ENCODE measurements around the gene BORCS5.

Gene BORCS5

DNA sequence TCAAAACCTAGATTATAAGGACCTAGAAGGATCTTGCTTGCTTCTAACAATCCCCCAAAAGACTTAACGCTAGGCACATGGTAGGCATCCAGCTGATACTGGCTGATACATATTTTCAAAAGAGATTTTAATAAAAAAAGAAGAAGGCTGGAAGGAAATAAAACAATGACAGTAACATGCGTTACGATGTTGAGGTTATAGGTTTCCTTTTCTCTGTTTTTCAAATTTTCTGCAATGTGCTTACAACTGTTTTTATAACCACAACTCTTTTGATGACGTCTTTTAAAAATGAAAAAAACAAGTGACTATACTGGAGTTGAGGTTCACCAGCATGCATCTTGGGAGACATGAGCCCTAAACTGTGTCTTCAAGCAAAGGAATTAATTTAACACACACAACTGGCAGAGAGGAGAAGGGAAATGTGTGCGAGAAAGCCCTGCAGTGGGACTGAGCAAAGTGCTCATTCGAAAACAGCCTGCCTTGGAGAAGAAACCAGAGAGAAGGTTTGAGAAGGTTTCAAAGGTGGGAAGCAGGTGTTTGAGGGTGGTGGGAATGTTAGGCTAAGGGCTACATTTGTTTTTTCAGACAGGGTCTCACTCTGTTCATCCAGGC, 125.4 kb downstream of the BORCS5 start:
- no peak for ATAC-seq

DNA sequence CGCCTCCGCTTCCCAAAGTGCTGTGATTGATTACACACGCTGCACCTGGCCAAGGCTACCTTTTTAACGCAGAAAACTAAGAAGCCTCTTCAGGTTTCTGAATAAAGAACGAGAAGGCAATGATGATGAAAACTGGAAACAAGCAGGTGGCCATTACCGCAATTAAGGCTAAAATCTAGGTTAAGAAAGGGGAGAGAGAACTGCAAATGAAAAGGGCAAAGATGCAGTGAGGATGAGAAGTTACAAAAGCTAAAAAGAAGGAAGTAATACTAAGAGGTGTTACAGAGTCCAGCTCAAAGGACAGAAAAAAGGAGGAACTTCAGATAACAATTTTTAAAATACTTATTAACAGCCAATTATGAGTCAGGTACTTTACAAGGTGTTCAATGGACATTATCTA, 126.1 kb downstream of the BORCS5 start:
- no peak for TF ChIP-seq TOX (CRISPR knock-in tag; IDR thresholded peaks at IDR 0.05; ENCODE audit: borderline replicate concordance)
- TF ChIP-seq ZNF8 (CRISPR knock-in tag; IDR thresholded peaks at IDR 0.05), result no peak
- no peak for TF ChIP-seq SNAI2 (CRISPR knock-in tag; IDR thresholded peaks at IDR 0.05)
- TF ChIP-seq OSR1 (CRISPR knock-in tag; IDR thresholded peaks at IDR 0.05), result no peak
- no peak for TF ChIP-seq BACH2 (CRISPR knock-in tag; IDR thresholded peaks at IDR 0.05; ENCODE audit: borderline replicate concordance)
- no peak for TF ChIP-seq PPARA (CRISPR knock-in tag; IDR thresholded peaks at IDR 0.05; ENCODE audit: borderline replicate concordance)
- TF ChIP-seq ZFP30 (CRISPR knock-in tag; IDR thresholded peaks at IDR 0.05), result no peak
- no peak for TF ChIP-seq ZNF565 (CRISPR knock-in tag; conservative IDR thresholded peaks at IDR 0.05; ENCODE audit: low read depth)
- TF ChIP-seq RARB (CRISPR knock-in tag; IDR thresholded peaks at IDR 0.05), result no peak
- TF ChIP-seq ISL1 (CRISPR knock-in tag; IDR thresholded peaks at IDR 0.05), result no peak
- TF ChIP-seq ARNTL (CRISPR knock-in tag; IDR thresholded peaks at IDR 0.05; ENCODE audit: borderline replicate concordance, low read depth), result no peak
- no peak for TF ChIP-seq CSDC2 (CRISPR knock-in tag; IDR thresholded peaks at IDR 0.05)
- no peak for TF ChIP-seq ESRRG (CRISPR knock-in tag; IDR thresholded peaks at IDR 0.05)
- no peak for TF ChIP-seq GLIS3 (CRISPR knock-in tag; IDR thresholded peaks at IDR 0.05)
- TF ChIP-seq POU6F1 (CRISPR knock-in tag; IDR thresholded peaks at IDR 0.05; ENCODE audit: borderline replicate concordance, low read depth), result no peak
- no peak for TF ChIP-seq ZC3H10 (CRISPR knock-in tag; IDR thresholded peaks at IDR 0.05)
- TF ChIP-seq, protein P1, sequence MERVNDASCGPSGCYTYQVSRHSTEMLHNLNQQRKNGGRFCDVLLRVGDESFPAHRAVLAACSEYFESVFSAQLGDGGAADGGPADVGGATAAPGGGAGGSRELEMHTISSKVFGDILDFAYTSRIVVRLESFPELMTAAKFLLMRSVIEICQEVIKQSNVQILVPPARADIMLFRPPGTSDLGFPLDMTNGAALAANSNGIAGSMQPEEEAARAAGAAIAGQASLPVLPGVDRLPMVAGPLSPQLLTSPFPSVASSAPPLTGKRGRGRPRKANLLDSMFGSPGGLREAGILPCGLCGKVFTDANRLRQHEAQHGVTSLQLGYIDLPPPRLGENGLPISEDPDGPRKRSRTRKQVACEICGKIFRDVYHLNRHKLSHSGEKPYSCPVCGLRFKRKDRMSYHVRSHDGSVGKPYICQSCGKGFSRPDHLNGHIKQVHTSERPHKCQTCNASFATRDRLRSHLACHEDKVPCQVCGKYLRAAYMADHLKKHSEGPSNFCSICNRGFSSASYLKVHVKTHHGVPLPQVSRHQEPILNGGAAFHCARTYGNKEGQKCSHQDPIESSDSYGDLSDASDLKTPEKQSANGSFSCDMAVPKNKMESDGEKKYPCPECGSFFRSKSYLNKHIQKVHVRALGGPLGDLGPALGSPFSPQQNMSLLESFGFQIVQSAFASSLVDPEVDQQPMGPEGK (CRISPR knock-in tag; IDR thresholded peaks at IDR 0.05; ENCODE audit: borderline replicate concordance), result no peak
- no peak for TF ChIP-seq ZNF70 (CRISPR knock-in tag; IDR thresholded peaks at IDR 0.05)
- ATAC-seq, result no peak

More for the DNA sequence above, 125.4 kb downstream of the BORCS5 start:
- TF ChIP-seq CREB5 (CRISPR knock-in tag; IDR thresholded peaks at IDR 0.05; ENCODE audit: low read depth) (no peak), POU6F1 (CRISPR knock-in tag; IDR thresholded peaks at IDR 0.05; ENCODE audit: borderline replicate concordance, low read depth) (no peak), ZFP30 (CRISPR knock-in tag; IDR thresholded peaks at IDR 0.05) (no peak), CSDC2 (CRISPR knock-in tag; IDR thresholded peaks at IDR 0.05) (no peak), ZC3H10 (CRISPR knock-in tag; IDR thresholded peaks at IDR 0.05) (no peak), PPARA (CRISPR knock-in tag; IDR thresholded peaks at IDR 0.05; ENCODE audit: borderline replicate concordance) (no peak), ISL1 (CRISPR knock-in tag; IDR thresholded peaks at IDR 0.05) (no peak), TSHZ2 (CRISPR knock-in tag; IDR thresholded peaks at IDR 0.05) (no peak), ZNF565 (CRISPR knock-in tag; conservative IDR thresholded peaks at IDR 0.05; ENCODE audit: low read depth) (no peak)
- TF ChIP-seq, protein P2, sequence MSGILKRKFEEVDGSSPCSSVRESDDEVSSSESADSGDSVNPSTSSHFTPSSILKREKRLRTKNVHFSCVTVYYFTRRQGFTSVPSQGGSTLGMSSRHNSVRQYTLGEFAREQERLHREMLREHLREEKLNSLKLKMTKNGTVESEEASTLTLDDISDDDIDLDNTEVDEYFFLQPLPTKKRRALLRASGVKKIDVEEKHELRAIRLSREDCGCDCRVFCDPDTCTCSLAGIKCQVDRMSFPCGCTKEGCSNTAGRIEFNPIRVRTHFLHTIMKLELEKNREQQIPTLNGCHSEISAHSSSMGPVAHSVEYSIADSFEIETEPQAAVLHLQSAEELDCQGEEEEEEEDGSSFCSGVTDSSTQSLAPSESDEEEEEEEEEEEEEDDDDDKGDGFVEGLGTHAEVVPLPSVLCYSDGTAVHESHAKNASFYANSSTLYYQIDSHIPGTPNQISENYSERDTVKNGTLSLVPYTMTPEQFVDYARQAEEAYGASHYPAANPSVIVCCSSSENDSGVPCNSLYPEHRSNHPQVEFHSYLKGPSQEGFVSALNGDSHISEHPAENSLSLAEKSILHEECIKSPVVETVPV (CRISPR knock-in tag; IDR thresholded peaks at IDR 0.05), result no peak

All from SK-N-SH treated with all-trans-retinoic acid at 6 μM for 48 hours (cell line).